Gastroesophageal sphincter (tissue), 3 donors: ENCODE data around the gene C11orf98.

Experiments used
- EP300 ChIP-seq: sonication (generic); formaldehyde crosslinking; IDR thresholded peaks from one replicate; pipeline ENCODE4 v1.6.1; 2017; ENCODE audit warnings: antibody characterized with exemption, mild to moderate bottlenecking
- POLR2A ChIP-seq, 2 donors: fragments of 450-650 bp; IDR thresholded peaks; one replicate each; pipeline ENCODE4 v1.6.1; 2017; ENCODE audit warnings: antibody characterized with exemption in 2 of 2, mild to moderate bottlenecking in 2 of 2, moderate library complexity in 1 of 2
- POLR2AphosphoS5 ChIP-seq: sonication (generic); formaldehyde crosslinking; IDR thresholded peaks from one replicate; pipeline ENCODE4 v1.6.1; 2017; ENCODE audit warnings: antibody characterized with exemption
- TF ChIP-seq, protein P1 (sequence below), 4 experiments: fragments of 200-600 bp in 2 of 4; fragments of 450-650 bp in 2 of 4; sonication (generic) in 1 of 4; IDR thresholded peaks; one replicate each; pipeline ENCODE4 v1.5.1; 2017 to 2019; ENCODE audit warnings: antibody characterized with exemption in 4 of 4, mild to moderate bottlenecking in 2 of 4, moderate library complexity in 2 of 4

DNA sequence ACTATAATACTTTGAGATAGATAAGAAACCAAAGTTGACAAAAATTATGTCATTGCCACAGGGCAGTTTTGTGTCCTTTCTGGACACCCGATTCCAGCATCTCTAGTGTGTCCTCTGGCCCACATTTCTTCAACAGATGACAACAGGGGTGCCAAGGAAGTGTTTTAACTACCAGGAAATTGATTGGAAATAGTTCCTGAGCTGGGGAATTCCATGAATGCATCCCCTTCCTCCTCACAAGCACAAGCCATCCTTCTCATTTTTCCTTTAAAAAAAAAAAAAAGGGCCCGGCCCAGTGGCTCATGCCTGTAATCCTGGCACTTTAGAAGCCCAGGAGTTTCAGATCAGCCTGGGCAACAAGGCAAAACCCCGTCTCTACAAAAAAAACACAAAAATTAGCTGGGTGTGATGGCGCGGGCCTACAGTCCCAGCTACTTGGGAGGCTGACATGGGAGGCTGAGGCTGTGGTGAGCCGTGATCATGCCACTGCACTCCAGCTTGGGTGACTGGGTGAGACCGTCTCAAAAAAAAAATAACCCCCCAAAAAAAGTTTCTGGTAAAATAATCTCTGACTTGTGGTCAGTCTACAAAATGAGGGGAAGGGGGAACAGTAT lies 42.4 kb downstream of the C11orf98 start:
- TF ChIP-seq, protein P1, sequence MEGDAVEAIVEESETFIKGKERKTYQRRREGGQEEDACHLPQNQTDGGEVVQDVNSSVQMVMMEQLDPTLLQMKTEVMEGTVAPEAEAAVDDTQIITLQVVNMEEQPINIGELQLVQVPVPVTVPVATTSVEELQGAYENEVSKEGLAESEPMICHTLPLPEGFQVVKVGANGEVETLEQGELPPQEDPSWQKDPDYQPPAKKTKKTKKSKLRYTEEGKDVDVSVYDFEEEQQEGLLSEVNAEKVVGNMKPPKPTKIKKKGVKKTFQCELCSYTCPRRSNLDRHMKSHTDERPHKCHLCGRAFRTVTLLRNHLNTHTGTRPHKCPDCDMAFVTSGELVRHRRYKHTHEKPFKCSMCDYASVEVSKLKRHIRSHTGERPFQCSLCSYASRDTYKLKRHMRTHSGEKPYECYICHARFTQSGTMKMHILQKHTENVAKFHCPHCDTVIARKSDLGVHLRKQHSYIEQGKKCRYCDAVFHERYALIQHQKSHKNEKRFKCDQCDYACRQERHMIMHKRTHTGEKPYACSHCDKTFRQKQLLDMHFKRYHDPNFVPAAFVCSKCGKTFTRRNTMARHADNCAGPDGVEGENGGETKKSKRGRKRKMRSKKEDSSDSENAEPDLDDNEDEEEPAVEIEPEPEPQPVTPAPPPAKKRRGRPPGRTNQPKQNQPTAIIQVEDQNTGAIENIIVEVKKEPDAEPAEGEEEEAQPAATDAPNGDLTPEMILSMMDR (IDR thresholded peaks at IDR 0.05) = no peak
- TF ChIP-seq POLR2AphosphoS5 (no peak), POLR2A (IDR thresholded peaks at IDR 0.05) (no peak), EP300 (no peak)
